HG03064 (cell line): Measurements from ENCODE around the gene KISS1.

Source experiments
- ATAC-seq: cut with Tn5 transposase; IDR thresholded peaks from one replicate; pipeline ENCODE4 v1.9.1; 2021; ENCODE audit warnings: low read depth; ENCODE audit not compliant: unreplicated experiment

The KISS1 gene

DNA sequence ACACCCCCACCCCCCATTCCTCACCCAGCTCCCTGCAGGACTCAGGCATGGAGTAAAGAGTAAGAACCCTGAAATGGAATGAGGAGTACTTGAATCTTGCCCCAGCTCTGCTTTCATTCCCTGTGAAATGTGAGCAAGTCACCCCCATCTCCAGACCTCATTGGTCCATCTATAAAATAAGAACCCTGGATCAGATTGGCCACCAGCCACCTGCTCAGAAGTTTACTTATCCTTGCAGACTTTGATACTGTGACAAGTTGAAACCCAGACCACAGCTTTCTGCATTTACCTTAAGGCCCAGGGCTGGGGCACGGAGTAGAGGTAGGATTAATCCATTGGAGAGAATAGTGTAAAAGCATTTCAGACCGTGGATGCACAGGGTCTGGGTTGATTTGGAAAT is 2.2 kb downstream of the KISS1 start:
- no peak for ATAC-seq

DNA sequence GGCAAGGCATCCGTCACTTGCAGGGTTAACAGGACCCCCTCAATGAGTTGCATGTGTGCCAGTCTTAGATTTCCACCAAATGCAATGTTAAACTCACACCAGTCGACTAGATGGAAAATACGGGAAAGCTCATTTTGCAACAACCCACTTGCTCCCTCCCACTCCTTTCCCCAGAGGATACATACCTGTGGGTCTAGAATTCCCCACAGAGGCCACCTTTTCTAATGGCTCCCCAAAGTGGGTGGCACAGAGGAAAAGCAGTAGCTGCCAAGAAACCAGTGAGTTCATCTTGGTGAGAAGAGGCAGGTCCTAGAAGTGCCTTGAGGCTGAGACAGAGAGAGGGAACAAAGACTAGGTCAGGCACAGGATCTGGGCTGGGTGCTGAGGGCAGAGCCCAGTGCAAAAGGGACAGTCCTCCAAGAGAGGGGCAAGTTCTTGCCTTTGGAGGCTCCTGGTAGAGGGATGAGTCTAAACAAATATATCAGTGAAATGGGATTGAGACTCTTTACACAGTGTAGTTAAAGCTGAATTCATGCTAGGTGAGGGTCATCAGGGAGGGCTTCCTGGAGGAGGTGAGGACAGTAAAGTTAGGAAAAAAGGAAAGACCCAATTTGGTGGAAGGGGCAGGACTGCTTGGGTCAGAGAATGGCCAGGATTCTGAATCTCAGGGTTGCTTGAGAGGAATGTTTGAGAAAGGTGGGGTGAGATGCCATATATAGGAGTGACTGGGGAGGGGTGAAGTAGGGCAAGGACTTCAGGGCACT is 3.5 kb downstream of the KISS1 start:
- ATAC-seq, result no peak

DNA sequence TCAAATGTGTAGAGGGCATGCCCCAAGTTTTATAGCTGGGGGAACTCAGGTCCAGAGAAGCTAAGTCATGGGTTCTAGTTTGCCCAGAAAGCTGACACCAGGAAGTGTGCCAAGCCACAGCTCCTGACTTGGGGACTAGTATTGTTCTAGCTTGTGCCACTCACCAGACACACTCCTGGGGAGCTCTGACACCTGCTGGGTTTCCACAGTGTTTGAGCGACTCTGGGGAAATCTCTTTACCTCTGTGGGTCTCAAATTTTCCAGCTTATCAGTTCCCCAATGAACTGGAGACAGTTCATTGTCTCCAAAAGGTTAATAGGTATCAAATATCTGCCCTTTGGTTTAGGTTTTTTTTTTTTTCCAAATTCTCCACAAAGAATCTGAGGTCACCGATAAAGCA is 4.2 kb downstream of the KISS1 start:
- no peak for ATAC-seq

DNA sequence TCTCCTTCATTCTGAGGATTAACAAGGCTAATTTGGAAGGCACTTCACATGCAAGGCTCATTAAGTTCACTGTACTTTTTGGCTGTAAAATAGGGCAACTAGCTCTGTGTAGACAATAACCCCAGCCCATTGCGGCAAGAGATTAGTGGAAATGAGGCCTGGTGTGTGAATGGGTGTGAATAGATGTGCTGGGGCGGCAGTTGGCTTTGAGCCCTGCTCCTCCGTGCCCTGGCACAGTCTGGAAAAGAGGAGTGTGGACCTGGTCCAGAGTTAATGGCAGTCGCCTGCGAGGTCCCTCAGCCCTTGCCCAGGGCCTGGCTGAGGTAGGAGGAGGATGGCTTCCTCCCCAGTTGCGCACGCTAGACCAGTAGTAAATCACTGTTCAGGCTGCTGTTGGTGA is 4.8 kb downstream of the KISS1 start:
- ATAC-seq, result no peak

DNA sequence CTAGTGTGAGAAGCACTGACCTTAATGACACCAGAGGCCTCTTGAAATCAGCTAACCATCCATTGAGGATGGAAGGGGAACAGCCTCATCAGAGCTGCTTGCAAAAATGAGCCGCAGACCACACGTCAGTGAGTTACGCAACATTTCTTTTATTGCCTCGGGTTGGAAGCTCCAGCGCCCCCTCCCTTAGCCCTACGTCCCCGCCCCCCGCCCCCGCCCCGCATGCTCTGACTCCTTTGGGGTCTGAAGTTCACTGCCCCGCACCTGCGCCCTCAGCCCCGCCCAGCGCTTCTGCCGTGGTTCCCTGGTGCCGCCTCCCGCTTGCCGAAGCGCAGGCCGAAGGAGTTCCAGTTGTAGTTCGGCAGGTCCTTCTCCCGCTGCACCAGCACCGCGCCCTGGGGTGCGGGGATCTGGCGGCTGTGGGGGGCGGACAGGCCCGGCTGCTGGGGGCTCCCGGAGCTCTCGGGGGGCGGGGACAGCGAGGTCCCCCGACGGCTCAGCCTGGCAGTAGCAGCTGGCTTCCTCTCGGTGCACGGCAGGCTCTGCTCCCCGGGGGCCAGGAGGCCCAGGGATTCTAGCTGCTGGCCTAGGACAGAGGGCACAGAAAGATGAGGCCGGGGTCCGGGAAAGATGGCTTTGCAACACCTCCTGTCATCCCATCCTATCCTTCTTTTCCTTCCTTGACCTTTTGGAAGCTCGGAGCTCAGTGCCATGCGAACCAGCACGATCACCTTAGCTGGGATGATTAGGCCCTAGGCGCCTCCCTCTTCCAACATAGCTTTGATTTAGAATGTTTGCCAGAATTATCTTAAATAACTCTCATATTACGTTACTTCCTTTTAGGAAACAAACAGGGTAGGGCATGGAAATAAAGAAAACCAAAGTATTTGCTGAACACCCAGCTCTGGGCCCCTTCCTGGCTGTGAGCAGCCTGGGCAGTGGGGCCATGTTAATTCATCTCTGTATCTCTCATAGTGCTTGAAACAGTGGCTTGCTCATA is 5.8 kb downstream of the KISS1 start:
- no peak for ATAC-seq

DNA sequence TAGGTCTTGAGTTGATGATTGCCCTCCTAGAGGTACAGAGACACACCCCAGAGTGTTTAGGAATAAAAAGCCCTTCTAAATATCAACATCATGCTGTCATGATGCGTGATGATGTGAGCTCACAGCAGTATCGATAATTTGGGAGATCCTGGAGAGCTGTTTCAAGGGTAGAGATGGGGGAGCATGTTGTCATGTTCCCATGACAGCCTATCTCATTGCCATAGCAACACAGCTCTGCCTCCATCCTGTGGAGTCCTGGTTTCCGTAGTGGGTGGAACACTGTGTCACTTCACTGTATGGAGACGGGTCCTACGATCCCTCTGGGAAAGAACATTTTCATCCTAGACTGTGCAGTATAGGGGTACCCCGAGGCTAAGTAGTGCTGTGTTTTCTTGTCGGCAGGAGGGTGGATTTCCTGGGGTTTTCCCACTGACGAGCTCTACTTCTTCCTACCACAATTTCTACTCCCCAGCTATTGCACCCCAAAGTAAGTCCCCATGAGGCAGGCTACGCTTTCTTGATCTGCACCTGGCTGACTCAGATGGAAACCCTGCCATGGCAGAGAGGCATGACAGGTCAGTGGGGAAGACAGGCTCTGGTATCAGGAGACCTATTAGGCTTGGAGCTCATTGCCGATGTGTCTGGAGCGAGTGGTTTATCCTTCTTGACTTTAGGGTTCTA is 7.2 kb downstream of the KISS1 start:
- no peak for ATAC-seq

DNA sequence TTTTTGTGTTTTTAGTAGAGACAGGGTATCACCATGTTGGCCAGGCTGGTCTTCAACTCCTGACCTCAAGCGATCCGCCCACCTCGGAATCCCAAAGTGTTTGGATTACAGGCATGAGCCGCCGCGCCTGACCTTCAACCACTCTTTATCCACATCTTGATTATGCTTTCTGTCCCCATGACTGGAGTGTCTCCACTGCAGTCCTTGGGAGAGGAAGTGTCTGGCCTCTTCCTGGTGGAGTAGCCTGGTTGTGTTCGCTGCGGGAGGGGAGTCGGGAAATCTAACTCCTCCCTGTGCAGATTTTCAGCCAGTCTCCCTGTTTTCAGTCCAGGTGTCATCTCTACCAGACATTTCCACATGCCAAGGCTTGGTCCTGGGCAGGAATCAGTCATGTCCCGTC is 9.7 kb downstream of the KISS1 start:
- ATAC-seq, result no peak

DNA sequence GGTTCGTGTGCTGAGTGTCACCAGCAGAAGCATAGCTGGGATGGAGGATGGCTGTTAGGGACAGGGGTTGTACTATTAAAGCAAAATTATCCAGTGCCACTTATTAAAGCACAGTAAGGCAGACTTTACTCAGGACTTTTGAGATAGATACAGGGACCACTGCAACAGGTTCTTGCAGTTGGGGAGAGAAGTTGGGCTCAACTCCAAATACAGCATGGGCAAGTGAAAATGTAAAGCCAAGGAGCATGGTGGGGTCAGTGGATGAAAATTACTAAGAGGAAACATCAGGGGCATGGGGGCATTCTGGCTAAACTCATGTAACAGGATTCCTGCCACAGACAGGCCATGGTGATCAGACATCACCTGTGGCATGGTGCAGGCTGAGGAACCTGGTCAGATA is 15.2 kb downstream of the KISS1 start:
- ATAC-seq, result no peak

DNA sequence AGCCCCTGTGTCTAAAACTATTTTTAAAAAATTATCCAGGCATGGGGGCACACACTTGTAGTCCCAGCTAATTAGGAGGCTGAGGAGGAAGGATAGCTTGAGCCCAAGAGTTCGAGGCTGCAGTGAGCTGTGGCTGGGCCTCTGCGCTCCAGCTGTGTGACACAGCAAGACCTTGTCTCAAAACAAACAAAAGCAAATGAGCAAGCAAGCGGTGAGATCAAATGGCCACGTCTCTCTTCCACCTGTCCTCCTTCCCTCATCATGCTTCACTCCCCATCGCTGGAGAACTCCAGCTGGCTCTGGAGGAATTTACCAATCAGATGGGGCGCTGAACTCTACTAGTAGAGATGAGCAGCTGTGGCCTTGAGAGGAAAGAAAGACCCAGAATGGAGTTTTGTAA is 16.2 kb downstream of the KISS1 start:
- no peak for ATAC-seq

DNA sequence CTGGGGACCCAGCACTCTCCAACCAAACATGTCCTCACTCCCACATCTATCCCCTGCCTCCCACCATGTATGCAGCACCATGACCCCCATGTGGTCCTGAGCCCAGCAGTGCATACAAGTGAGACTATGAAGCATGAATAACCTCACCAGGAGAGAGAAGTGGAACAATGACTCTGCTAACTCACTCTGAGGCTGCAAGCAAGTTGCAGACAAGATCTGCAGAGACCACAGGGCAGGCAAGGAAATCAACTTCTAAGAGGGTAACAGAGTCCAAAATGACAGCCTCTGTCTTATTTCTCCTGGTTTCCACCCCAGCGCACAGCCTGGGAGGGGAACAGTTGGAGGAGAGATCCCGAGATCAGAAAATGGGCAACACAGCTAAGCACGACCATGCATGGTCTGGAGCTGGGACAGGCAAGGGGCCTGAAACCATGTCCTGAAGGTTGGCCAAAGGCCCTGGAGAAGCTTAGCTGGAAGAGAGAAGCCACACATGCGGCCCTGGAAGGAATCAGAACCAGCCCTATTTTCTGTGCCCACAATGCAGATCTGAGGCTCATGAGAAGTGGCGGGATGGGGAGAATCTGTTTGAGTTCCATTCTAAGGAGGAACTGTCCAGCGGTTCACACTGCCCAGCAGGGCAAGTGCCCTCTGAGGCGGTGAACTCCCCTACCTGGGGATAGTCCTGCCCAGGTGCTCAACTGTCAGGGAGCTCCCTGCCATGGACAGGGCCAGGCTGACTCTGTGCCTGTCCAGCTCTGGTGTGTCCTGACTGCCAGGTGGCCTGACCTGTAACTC is 17.6 kb downstream of the KISS1 start:
- ATAC-seq, result no peak

DNA sequence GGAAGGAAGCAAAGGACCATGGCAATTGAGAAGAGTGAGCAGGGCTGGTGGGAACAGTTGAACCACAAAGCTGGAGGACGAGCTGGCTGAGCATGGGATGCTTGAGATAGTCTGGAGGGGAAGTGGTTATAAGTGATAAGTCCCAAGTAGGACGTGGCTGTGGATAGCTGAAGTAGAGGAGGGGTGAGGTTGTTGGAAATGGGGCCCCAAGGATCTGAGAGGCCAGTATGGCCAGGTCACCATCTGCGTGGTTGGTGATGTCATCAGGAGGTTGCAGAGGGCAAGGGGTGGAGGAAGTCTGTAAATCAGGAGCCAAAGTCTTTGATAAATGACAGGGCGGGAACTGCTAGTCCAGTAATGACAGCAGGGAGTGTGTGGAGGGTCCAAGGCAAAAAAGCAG is 19.2 kb downstream of the KISS1 start:
- ATAC-seq, result no peak

DNA sequence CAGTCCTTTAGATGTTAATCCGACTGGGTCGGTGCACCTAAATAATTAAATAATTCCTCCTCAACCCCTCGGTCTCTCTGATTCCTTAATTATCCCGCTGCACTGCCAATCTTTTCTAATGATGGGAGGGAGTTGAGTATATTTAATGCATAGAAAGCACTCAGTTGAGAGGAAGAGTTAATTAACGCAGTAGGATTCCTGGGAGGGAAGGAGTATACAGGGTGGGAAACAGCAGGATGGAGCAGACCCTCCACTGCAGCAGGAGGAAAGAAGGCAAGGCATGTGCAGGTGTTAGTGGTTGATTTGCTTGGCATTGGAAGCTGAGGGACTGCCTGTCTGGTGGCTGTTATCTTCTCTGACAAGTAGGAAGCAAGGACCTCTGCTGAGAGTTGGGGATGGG is 20.2 kb downstream of the KISS1 start:
- no peak for ATAC-seq

DNA sequence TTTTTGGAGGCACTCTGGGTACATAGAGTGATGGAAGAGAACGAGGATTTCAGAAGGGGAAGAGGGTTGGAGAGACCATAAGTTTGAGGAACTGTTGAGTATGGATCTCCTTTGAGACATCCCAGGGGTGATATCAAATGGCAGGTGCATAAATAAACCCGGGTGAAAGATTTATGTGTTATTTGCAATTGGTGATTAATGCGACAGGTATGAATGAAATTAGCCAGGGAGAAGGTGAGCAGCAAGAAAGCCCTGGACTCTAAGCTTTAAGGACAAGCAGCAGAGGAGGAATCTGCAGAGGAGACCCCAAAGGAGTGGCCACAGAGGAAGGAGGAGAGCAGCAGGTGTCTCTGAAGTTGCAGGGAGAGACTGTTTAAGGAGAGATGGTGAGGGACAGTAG is 21.3 kb downstream of the KISS1 start:
- no peak for ATAC-seq

DNA sequence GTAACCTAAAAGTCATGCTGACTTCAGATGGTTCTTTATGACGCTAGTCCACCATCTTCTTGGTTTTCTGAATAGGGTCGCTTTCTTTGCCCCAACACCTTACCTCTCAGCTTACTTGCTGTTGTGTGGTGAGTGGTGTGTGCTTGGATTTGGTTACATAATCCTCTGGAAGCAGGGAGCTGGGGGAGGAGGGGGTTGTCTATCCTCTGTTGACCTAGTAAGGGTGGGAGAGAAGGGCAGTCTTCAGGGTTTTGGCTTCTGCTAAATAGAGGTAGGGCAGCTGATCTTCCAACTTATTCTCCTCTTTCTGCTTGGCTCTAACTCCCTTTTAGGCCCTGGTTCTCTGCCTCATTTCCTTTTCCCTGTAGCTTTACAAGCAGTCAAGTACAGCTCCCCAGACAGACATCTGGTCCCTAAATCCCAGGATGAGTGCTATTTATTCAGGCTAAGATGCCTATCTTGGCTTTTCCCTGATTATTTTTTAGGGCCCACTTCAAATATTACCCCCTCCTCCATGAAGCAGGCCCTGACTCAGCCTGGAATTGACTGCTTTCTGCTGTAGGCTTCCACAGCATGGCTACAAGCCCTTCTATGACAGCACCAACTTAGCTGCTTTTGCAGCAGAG is 23.8 kb downstream of the KISS1 start:
- ATAC-seq, result no peak

DNA sequence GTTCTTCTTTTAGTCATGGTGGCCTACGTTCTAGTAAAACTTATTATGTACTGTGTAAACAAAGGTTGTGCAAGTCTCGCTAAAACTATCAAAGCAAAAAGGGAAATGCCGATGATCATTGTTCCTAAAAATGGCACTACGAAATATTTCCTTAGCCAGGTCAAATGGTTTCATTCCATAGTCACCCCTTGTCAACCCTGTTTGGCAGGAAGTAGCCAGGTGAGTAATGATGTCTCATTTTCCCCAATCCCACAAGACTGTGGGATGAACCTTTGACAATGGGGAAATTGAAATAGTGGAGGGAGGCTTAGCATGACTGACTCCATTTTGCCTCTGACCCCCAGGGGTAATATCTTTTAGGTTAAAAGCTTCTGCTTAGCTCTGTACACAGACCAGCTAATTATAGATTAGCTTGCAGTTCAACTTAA is 24.5 kb downstream of the KISS1 start:
- no peak for ATAC-seq

DNA sequence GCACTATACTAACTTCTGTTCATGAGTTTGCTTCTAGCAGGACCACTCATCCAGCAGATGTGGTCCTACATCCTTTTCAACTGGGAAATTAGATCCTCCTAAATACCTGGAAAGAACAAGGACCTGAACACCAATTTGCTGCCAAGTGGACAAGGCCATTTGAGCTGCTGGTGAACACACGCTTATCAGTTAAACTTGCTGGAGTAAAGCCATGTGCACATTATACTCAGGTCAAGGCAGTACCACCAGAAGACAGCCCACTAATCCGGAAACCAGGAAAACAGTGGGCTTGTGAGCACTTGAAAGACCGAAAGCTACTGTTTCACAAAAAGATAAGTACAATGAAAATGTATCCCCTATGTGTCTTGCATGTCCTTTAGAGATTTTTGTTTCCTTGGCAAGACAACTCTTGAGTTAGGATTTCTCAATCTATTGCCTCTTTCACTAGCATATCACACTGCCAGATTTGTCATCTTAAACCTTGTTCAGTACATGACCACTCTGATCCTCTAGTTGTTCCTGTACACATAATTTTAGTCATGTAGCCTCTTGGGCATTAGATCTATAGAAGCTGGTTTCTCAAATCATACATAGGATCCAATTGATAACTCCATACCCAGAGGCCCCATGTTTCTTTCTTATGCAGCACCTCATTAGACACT is 25.7 kb downstream of the KISS1 start:
- no peak for ATAC-seq

DNA sequence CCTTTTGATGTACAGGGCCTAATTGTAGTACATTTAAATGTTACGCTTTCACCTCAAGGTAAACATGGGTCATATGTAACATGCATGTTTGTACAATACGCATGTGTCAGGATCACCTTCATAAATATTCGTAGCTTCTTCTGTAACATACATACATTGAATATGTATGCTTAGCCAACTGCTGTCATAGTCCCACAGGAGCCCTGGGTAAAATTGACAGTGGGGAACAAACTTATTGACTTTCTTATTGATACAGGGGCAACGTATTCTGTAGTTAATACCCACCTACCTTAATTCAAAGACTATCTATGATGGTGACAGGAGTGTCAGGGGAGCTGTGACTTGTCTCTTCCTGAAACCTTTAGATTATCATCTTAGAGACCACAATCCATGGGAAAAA is 26.4 kb downstream of the KISS1 start:
- ATAC-seq, result no peak

DNA sequence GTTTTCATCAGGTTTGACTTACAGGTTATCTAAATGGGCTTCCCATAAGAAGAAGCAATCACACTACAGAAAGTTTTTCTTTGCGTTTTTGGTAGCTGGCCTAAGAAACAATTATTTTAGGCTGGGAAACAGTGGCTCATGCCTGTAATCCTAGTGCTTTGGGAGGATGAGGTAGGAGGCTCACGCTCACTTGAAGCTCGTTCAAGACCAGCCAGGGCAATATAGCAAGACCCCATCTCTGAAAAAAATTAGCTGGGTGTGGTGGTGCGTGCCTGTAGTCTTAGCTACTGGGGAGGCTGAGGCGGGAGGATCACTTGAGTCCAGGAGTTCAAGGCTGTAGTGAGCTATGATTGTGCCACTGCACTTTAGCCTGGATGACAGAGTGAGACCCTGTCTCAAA is 28.6 kb downstream of the KISS1 start:
- ATAC-seq, result no peak

DNA sequence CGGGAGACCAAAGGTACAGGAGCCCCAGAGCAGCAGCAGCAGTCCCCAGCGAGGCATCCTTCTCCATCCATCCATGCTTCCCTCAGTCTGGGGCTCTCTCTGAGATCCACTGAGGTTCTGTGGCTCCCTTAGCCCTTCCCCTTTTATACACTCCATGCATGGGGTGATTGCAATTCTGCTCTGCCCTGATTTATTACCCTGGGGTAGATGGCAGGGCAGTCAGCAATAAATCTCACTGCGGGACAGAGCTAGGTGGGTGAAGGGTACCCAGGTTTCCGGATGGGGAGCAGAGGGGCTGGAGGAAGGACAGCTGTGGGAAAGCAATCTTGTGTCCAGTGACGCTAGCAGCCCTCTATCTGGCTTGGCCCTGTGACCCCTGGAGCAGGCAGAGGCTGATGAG is 30.1 kb downstream of the KISS1 start, which contains the start of gene REN:
Gene REN, minus strand, starts transcription at position 119 of the 400 bp plus-strand sequence. Its CDS starts 44 bp downstream, at position 75.
- ATAC-seq, result no peak
